GM04504 (cell line): ENCODE data around the gene FAAP20.
A peak's percentile ranks its signal among the peaks of the same experiment; 100 is the strongest.

ENCODE experiments used
- DNase-seq: peaks from one replicate; pipeline ENCODE4 v3.0.0-alpha.2; 2012; ENCODE audit warnings: low read depth

Gene FAAP20

GRCh38 chr1:2194898-2195673, 514 bp upstream of the FAAP20 start:
- peak; percentile 74 for DNase-seq

- DNase-seq: no peak
Observed at GRCh38 chr1:2193514-2194281, 874 bp downstream of the FAAP20 start.

DNA sequence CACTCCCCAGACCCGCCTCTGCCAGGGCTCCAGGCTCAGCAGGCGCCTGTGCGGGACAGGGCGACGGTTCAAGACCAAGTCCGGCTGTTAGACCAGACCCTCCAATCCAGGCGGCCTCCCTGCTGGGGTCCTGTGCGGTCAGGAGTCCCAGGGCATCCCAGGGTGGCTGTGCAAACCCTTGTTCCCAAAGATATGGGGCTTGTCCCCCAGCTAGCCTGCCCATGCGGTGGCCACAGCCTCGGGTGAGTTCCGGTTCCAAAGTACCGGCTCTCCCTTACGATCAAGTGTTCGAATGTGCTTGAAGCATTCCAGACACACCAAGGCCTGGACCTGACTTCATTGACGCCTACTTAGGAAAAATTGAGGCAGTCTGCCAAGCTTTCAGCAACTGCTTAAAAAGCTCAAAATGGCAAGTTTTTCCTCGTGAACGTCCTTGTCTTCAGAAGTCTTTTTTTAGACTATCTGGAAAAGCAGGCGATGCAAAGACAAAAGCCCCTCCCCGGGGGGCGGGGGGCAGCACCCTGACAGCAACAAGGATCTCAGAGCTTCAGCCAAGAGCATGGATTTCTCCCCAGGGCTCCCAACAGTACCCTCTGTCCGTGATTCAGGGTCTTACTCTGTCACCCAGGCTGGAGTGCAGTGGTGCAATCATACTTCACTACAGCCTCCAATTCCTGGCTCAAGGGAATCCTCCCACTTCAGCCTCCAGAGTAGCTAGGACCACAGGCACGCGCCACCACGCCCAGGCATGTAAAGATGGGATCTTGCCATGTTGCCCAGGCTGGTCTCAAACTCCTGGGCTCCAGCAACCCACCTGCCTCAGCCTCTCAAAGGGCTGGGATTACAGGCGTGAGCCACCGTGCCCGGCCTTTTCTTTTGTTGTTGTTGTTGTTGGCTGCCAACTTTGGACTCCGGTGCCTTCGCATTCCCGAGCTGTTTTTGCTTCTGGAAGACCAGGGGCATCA, 2.3 kb downstream of the FAAP20 start:
- no peak for DNase-seq

GRCh38 chr1:2190491-2190976, 4.0 kb downstream of the FAAP20 start:
- DNase-seq: no peak

DNA sequence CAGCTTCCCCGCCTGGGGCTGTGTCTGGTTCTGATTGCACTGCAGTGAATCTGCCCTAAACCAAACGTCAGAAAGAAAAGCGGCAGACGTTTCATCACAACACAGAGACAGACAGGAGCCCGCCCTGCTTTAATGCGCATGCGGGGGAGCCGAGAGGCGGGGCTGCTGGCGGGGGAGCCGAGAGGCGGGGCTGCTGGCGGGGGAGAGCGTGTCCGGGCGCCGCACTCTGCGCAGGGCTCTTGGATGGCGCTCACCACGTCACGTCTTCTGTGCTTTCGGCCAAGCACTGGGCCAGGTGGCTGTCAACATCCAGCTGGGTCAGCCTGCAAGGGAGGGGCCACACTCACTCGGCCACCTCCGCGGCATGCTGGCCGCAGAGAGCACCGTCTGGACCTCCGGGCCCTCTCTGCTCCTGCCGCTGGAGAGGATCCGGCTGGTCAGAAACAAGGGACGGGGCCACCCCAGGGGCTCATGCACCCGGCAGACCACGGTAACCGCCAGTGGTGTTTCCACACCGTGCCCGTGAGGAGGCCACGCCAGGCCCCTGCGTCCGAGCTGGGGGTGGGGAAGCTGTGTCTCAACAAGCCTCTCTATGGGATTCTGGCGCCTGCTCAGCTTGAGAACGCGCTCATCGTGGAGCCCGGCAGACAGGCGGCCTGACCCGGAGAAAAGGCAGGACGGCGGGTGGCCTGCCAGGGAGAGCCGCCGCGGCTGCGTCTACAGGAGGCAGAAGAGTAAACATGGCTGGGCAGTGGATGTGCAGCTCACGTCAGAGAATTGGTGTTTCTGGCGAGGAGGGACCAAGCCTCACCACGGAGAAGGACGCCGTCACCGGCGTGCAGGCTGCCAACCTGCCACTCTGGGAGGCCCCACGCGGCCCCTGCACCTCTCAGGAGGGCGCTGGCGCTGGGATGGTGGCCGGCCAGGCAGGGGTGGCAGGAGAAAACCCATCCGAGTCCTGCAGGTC, 4.8 kb downstream of the FAAP20 start:
- peak; percentile 92 for DNase-seq

- DNase-seq: no peak
Observed at GRCh38 chr1:2188336-2188735, 6.2 kb downstream of the FAAP20 start.

GRCh38 chr1:2187619-2188018, 7.0 kb downstream of the FAAP20 start:
- DNase-seq: no peak

- no peak for DNase-seq
Observed at GRCh38 chr1:2186901-2187300, 7.7 kb downstream of the FAAP20 start.

GRCh38 chr1:2185880-2186855, 8.4 kb downstream of the FAAP20 start:
- no peak for DNase-seq

DNA sequence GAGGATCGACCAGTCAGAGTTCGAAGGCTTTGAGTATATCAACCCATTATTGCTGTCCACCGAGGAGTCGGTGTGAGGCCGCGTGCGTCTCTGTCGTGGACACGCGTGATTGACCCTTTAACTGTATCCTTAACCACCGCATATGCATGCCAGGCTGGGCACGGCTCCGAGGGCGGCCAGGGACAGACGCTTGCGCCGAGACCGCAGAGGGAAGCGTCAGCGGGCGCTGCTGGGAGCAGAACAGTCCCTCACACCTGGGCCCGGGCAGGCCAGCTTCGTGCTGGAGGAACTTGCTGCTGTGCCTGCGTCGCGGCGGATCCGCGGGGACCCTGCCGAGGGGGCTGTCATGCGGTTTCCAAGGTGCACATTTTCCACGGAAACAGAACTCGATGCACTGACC, 9.6 kb downstream of the FAAP20 start:
- DNase-seq: no peak

DNA sequence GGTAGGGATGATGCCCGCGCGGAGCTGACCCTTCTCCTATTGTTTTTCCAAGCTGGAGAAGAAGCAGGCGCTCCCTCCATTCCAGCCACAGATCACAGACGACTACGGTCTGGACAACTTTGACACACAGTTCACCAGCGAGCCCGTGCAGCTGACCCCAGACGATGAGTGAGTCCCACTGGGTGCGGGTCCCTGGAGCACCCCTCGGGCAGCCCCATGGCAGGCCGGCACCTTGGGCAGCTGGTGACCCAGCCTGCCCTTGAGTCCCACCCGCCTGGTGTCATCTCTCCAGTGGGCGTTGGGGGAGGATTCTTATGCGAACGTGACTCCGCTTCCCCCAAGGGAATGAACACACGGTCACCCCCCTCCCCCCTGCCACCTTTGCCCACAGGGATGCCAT, 10.0 kb downstream of the FAAP20 start:
- DNase-seq: no peak

DNA sequence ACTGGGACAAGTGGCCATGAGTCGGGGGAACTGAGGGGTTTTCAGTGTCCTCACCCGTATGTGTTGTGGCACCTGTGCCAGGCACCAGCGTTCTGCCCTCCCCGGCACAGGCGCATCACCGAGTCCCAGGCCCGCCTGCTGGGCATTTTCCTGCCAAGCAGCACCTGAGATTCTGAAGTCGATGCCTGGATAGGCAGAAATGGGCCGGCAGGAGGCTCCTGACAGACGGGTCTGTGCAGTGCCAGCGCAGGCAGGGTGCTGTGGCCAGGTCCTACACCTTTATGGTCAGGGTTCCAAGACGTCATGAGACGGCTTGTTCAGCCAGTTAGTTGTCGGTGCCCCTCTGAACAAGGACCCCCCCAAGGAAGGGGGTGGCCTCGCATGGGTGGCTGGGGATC, 10.6 kb downstream of the FAAP20 start:
- DNase-seq: no peak

DNA sequence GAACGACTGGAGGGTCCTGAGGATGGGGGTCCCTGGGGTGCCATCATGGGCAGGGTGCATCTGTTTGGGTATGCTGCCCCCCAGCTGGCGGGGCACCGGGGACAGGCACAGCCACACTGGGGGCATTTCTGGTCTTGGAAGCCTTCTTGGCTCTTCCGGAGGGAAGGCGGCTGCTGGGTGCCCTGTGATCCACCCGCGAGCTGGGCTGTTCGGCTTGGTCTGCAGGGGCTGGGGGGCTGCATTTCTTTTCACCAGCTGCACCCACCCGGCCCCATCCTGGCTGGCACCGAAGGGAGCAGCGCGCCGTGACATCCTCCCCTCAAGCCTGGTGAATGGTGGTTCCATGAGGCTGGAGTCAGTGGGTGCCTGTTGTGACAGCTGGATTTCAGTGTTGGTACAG, 12.2 kb downstream of the FAAP20 start:
- DNase-seq: no peak

GRCh38 chr1:2181752-2182151, 12.8 kb downstream of the FAAP20 start:
- no peak for DNase-seq

DNA sequence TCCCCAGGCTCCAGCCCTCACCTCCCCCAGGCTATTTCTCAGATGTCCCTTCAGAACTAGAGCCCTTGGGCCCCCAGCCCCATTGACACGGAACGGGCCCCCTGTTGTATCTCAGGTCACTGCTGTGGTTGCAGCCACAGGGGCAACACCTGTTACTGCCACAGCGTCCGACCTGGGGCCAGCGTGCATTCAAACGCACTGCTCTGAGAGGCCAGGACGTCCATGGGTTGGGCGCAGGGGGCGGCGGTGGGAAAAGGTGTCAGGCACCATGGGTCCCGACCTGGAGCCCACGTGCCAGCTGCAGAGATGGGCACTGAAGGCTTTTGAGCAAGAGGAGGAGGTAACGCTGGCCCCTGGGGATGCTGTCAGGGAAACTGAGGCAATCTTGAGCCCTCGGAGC, 13.3 kb downstream of the FAAP20 start:
- no peak for DNase-seq

- no peak for DNase-seq
Observed at GRCh38 chr1:2180297-2181245, 14.0 kb downstream of the FAAP20 start.

DNA sequence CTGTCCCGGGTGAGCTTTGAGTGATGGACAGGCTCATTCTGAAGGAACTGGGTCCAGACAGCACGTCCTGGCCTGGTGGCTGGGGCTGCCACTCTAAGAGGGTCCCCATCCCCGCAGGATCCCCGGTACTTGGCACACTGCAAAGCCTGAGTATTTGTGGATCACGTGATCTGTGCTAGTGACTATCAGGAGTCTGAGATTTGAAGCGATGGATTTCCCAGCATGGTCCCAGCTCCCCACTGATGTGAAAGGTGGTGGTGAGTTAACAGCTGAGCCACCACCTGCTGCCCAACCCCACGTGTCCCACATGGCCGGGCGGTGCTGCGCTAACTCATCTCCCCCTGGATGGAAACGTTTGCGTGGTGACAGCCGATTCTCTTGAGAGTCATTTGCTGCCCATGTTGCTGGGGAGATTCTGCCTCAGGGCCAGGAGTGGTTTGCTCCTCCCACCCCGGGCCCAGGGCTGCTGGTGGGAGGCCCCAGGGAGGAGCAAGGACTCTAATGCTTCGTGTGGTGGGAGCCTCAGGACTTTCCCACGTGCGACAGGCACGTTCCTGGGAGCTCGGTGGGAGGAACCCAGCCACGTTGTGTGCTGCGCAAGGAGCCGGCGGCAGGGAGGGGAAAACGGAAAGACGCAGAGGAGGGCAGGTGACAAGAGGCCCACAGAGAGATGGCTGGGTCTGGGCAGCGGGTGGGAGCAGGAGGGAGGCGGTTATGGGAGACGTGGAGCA, 15.1 kb downstream of the FAAP20 start:
- DNase-seq: no peak

DNA sequence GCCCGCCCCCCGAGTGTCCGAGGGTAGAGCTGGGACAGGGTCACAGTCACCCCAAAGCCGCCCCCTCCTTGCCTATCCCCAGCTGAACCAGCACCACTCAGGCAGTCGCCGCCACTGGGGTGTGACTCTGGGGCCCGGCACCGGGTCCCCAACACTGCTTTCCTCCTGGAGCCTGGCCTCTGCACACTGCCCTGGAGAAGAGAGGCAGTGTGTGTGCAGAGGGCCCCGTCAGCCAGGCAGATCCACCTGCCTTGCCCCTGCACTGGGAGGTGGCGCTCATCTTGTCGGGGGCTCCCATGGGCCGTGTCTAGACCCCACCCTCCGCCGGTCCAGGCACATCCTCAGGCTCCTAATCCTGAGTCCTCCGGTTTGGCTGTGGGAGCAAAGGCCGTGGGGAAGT, 15.7 kb downstream of the FAAP20 start:
- DNase-seq: no peak
